Spinal cord (tissue), 10 donors: ENCODE data around the gene GABRB2. TPM values are rescaled to one million over a fixed set of nuclear protein-coding genes. Genes with fewer than 3 reads are reported as not detected.
"Not testable (repeated sequence)": the region's sequence is repeated elsewhere in the genome, so short reads cannot be mapped to it uniquely, and the experiment has no call there.

Source experiments
- DNase-seq, 6 donors: peaks; one replicate each; pipeline versions ENCODE4 v3.0.0 to v3.0.0-alpha.2; 2013 to 2015; ENCODE audit warnings: low spot score in 6 of 6, low read depth in 4 of 6
- H3K27ac ChIP-seq: one replicate; pipeline ENCODE4 v1.5.1; 2013; ENCODE audit warnings: low read depth, low read length, control low read depth
- H3K27me3 ChIP-seq: one replicate; pipeline ENCODE4 v1.6.1; 2013; ENCODE audit warnings: low read length; ENCODE audit not compliant: control insufficient read depth, insufficient read depth
- H3K36me3 ChIP-seq: one replicate; pipeline ENCODE4 v1.6.1; 2013; ENCODE audit warnings: low read length; ENCODE audit not compliant: control insufficient read depth, insufficient read depth
- H3K4me1 ChIP-seq: one replicate; pipeline ENCODE4 v1.6.1; 2013; ENCODE audit warnings: low read length; ENCODE audit not compliant: control insufficient read depth, insufficient read depth
- H3K4me3 ChIP-seq: one replicate; pipeline ENCODE4 v1.5.1; 2013; ENCODE audit warnings: low read depth, low read length, control low read depth
- H3K9me3 ChIP-seq: one replicate; pipeline ENCODE4 v1.6.1; 2013; ENCODE audit warnings: low read length; ENCODE audit not compliant: control insufficient read depth, insufficient read depth
- WGBS: methylation state at CpG from one replicate; pipeline ENCODE4 v1.1.5; 2013; ENCODE audit warnings: missing lambda C conversion rate; ENCODE audit not compliant: insufficient coverage; 5-methylcytosine and 5-hydroxymethylcytosine counted together
- polyA plus RNA-seq, 2 donors: library from polyadenylated mRNA; unstranded; fragments of 120-200 nt; gene quantifications; one replicate each; pipeline ENCODE4 v1.2.1, GENCODE V29; 2013; ENCODE audit not compliant: insufficient read length in 2 of 2
- total RNA-seq, 2 donors: library from RNA; depleted of rRNA in 1 of 2; stranded (reverse); fragments of 120-200 nt in 1 of 2; fragments of >200 nt in 1 of 2; gene quantifications; one replicate each; pipeline versions ENCODE4 v1.2.3 to v1.2.4, GENCODE V29; 2013 to 2014
- donor health status: healthy.

The GABRB2 gene
- total and polyA plus RNA-seq, 4 donors, result 9.8 to 44.6 (median 22.4) TPM

DNA sequence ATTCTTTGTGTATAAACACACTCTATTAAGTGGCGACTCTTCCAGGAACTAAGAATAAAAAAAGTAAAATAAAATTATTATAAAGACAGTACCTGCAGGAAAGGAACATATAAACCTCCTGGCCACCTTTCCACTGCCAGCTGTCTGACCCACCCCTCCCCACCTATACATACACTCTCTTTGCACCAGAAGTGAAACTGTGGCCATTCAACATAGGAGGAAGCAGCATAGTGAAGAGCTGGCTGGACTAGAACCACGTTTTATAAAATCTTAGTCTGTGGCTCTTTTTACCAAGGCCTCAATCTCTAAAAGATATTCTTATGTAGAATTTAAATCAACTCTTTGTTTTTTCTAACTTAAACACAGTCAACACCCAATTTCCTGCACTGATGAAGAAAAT, 289.6 kb downstream of the GABRB2 start:
- no CpG with 5 or more reads among the region's 2 CpGs for WGBS
- Histone ChIP-seq H3K4me1 (no peaks in the 10 kb centered on the region), H3K27ac (no peak overlapping the region), H3K9me3 (no peaks in the 10 kb centered on the region), H3K27me3 (no peaks in the 10 kb centered on the region), H3K36me3 (no peaks in the 10 kb centered on the region), H3K4me3 (no peak overlapping the region)
- DNase-seq, result no peak

- not testable (repeated sequence) for H3K4me3 ChIP-seq, H3K9me3 ChIP-seq, H3K36me3 ChIP-seq, H3K4me1 ChIP-seq, H3K27ac ChIP-seq, H3K27me3 ChIP-seq, DNase-seq
- 89% methylated on average over 3 of the region's 3 CpGs for WGBS
These were observed 293.6 kb downstream of the GABRB2 start for GRCh38 chr5:161252955-161253354.

DNA sequence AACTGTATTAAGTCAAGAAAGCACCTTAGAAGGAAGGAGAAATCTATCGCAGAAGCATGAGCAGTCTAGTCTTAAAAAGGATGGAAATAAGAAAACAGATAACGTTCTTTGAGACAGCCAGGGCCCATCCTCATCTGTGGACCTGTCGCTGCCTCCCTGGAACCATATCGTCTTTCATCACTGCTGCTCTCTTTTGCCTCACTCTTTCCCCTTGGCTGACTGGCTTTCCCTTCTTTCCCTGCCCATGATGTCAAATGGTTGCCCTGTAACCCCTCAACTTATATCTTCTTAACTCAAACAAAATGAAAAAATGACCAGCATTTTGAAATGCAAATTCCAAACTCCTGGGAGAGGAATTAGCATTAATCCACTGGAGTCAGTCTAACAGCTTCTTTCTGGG, 299.8 kb downstream of the GABRB2 start:
- Histone ChIP-seq H3K36me3 (no peaks in the 10 kb centered on the region), H3K9me3 (no peaks in the 10 kb centered on the region), H3K4me1 (no peaks in the 10 kb centered on the region), H3K4me3 (no peak overlapping the region), H3K27ac (no peak overlapping the region), H3K27me3 (no peaks in the 10 kb centered on the region)
- DNase-seq, result no peak
- 51% methylated on average over 4 of the region's 4 CpGs for whole genome bisulfite sequencing

DNA sequence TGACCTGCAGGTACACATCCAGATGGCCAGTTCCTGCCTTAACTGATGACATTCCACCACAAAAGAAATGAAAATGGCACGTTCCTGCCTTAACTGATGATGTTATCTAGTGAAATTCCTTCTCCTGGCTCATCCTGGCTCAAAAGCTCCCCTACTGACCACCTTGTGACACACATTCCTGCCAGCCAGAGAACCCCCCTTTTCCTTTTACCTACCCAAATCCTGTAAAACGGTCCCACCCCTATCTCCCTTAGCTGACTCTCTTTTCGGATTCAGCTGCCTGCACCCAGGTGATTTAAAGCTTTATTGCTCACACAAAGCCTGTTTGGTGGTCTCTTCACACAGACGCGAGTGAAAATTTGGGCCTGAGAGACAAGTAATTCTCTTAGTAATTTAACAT, 300.7 kb downstream of the GABRB2 start:
- H3K4me1 ChIP-seq, H3K27me3 ChIP-seq, H3K9me3 ChIP-seq, H3K36me3 ChIP-seq, H3K27ac ChIP-seq, DNase-seq, H3K4me3 ChIP-seq: not testable (repeated sequence)
- WGBS, result 86% methylated on average over 1 of the region's 5 CpGs

Other genes with a start within 250 kb of the GABRB2 start
- gene GABRA6, start 139.0 kb upstream of the GABRB2 start, total RNA-seq, result under 1 TPM in 1 of 2 donors, not detected in 1; 0.06 TPM
- under 1 TPM; 0.11 to 0.48 TPM for gene GABRA6, start 139.0 kb upstream of the GABRB2 start, polyA plus RNA-seq